Right lung (tissue), 5 donors: ENCODE measurements around the gene TH. TPM values are rescaled to one million over a fixed set of nuclear protein-coding genes. Genes with fewer than 3 reads are reported as not detected.

ENCODE experiments used
- DNase-seq, 2 donors: peaks; one replicate each; pipeline ENCODE4 v3.0.0-alpha.2; 2013
- polyA plus RNA-seq, 5 donors: library from polyadenylated mRNA; unstranded; fragments of 120-200 nt; gene quantifications; one replicate each; pipeline versions ENCODE4 v1.2.1 to v1.2.3, GENCODE V29; 2013; ENCODE audit warnings: inconsistent platforms in 1 of 5, low replicate concordance in 1 of 5; ENCODE audit not compliant: insufficient read length in 5 of 5, insufficient read depth in 1 of 5

TH gene
- polyA plus RNA-seq, 5 donors, result 0.21 to 1.6 (median 0.44) TPM

DNA sequence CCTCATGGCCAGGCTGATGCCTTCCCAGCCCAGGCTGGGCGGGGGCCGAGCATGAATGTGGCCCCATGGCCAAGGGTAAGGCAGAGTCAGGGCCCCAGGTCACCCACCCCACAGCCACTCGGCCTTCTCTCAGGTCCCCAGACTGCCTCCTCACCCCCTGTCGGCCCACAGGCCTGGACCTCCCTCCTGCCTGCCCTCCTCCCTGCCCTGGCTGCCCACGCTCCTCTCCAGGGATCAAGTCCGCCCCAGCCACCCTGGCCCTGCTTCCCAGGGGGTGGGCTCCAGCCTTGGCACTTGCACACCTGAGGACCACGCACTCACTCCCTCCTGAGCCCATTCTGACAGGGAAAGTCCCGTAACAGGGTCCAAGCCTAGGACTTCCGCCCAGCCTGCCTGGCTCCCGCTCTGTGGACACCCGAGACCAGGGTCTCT lies 37.8 kb upstream of the TH start:
- DNase-seq, result no peak

GRCh38 chr11:2208691-2209369 lies 37.2 kb upstream of the TH start:
- no peak for DNase-seq

DNA sequence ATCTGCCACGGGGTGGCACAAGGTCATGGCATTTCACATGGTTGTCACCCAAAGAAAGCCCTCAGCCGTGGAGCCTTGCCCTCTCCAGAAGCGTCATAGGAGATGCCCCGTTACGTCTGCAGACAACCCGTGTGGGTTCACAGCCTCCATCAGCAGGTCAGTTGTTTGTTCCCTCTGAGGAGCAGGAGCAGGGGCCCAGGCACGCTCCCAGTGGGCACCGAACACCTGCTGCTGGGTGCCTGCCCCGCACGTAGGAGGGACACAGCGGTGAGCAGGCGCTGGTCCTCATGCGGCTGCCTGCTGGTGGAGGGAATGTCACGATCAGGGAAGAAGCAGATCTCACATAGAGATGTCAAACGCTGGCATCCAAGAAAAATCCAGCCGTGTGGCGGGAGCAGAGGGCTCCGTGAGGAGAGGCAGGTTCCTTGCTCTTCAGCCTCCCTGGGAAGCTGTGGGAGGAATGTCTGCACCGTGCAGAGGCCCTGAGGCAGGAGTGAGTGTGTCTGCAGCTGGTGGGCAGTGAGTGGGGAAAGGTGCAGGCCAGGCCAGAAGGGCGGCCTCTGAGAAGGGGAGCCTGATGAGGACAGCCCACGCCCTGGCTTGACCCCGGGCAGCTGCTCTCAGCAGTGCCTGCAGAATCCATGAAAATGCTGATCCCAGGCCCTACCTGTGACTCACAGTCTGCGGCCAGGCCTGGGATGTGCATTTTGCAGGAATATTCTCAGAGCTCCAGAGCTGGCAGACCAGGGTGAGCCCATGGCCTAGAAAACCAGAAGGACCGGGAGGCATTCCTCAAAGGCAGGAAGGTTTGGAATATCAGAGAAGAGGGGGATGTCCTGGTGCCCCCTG lies 36.4 kb upstream of the TH start:
- no peak for DNase-seq

DNA sequence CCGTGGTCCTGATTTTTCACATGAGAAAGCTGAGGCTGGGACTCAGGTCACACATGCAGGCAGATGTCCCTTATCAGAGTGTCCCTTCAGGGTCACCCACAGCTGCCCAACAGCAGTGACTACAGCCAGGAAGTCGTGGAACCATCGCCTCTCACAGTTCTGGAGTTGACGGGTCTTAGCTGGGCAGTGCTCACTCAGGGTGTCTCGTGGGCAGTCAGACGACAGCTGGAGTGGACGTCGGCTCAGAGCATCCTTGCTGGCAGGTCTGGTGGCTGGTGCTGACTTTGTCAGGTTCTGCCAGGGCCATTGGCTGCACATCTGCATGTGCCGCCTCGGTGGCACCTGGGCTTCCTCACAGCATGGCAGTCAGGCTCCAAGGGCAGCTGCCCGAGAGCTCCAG lies 35.6 kb upstream of the TH start:
- DNase-seq, result no peak

- no peak for DNase-seq
Measured at GRCh38 chr11:2205981-2206690, 34.5 kb upstream of the TH start.

GRCh38 chr11:2205214-2205720 lies 33.7 kb upstream of the TH start:
- DNase-seq, result no peak

GRCh38 chr11:2204361-2205213 lies 33.0 kb upstream of the TH start:
- no peak for DNase-seq

- DNase-seq, result no peak
Measured at GRCh38 chr11:2203440-2204259, 32.0 kb upstream of the TH start.

DNA sequence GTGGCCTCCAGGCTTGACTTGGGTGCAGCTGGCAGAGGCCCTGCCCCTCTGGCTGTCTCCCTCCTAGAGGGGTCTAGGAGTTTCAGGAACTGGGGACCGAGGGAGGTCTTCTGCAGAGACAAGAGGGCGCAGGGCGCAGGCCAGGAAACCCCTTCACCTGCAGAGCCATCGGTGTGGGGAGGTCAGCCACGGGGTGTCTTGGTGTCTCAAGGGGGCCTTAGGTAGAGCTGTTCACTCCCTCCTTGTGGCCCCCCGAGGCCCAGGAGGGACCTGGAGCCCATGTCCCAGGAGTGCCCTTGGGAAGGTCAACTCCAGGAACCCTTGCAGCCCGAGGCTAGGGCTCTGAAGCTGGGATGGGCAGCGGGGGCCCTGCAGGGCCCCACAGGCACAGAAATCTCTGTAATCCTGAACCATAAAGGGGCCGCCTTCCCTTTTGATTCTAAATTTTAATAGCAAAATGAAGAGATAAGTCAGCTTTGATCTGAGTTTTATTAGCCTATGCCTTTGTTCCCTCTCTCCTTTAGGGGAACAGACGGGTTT lies 31.4 kb upstream of the TH start:
- no peak for DNase-seq

DNA sequence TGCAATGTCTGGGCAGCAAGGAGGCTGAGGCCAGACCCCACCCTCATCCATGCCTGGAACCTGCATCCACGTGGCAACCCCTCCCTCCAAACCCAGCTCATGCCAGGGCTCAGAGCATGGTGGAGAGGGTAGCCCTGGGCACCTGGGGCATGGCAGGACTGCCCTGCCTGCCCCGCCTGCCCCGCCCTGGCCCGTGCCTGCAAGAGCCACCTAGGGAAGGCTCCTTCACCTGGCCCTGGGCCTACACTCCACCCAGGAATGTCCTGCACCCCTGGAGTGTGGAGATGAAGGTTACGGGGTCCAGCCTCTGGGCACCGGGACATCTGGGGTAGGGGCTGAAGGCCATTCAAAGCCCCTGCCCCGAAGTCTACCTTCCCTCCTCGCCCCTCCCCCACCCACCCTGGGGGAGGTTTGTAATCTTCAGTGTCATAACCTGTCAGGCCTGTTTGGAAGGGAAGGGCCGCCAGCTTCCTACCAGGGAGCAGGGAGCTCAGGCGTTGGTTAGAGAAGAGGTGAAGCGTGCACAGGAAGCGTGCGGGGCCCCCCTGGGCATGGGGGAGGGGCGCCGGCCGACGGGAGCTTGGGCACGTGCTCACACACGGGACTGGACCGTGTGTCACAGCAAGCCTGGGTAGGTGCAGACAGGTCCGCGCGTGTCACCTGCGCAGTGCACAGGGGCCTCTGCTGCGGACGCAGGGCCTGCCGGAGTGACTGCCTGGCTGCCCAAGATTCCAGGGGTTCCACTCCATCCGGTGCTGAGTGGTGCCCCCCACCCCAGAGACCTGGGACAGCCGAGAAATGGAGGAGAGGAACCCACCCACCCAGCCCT lies 30.7 kb upstream of the TH start:
- peak; percentile 67 to 73 for DNase-seq

DNA sequence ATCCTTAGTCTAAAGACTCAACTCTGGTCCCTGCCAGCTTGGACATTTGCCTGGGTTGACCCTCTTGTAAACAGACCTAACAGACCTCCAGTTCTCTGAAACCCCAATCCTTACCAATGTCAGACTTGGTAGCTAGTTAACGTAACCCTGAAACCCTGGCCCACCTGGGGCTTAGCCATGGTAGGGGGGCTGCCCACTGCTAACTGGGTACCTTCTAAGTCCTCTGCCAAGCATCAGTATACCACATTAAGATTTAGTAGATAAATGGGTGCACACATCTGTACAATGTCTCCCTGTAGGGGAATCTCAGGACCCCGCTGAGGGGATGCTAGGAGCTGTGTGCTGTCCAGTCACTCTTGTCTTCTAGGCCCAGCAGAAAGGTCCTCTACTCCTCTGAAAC lies 29.9 kb upstream of the TH start:
- DNase-seq, result no peak

DNA sequence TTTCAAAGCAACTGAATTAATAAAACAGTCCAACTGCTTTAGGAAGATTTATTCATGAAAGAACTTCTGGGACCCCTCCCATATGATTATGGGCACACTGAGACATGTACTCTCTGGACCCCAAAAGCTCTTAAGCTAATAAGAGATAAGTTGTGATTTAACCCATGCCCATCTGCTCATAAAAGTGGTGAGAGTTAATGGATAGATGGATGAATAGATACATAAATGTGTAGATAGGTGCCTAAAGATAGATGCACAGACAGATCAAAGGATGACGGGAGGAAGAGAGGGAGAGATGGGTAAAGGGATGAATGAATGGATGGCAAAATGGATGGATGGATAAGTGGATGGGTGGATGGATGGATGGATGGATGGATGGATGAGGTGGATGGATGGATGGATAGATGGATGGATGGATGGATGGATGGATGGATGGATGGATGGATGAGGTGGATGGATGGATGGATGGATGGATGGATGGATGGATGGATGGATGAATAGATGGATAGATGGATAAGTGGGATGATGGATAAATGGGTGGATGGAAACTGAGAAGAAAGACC lies 29.4 kb upstream of the TH start:
- no peak for DNase-seq

DNA sequence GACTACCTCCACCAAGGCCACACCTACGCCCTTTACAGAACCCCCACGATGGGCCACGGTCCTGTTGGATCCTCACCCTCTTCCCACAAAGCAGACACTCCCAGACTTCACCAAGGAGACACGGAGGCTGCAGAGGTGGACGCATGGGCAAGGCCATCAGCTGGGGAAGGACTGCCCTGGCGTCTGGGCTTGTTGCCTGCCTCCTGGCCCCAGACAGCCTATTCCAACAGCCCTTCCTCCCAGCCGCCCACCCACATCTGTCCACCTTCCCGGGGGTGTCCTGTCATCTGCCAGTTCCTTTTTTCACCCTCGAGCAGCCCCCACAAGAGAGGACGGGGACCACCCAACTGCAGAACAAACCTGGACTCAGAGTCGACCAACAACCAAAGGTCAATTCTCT lies 28.9 kb upstream of the TH start:
- DNase-seq, result no peak

DNA sequence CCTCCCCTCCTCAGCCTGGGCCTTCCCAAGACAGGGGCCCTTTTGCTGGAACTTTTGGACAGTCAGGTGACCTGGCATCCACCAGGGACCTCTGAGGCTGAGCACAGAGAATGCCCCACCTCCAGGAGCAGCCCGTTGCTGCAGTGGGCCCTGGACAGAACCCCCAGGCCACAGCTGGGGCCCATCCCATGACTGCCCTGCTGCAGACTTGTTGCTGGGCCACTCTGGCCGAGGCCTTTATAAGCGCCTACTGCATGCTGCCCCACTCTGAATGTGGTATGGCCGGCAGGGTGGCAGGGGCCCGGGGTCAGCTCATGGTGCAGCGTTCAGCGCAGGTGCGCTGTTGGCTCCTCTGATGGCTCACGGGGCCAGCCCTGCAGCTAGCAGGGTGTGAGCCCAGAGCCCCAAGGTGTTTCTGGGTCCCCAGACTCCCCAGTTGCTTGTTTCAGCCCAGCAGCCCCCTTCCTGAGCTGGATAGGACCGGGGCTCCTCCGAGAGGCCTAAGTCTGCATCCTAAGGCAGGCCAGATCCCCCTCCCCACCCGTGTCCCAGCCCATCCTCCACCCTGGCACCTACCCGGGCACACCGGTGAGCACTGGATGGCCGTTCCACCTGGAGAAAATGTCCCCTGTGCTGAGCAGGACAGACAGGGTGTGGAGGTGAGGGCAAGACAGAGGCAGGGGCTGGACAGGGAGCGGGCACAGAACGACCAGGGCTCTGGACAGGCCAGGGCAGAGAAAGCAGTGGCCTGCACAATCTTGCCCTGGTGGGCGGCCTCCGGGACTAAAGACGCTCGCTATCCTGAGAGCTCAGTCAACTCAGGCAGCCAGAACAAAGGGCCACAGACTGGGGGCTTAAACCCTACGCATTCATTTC lies 28.1 kb upstream of the TH start:
- DNase-seq, result no peak

DNA sequence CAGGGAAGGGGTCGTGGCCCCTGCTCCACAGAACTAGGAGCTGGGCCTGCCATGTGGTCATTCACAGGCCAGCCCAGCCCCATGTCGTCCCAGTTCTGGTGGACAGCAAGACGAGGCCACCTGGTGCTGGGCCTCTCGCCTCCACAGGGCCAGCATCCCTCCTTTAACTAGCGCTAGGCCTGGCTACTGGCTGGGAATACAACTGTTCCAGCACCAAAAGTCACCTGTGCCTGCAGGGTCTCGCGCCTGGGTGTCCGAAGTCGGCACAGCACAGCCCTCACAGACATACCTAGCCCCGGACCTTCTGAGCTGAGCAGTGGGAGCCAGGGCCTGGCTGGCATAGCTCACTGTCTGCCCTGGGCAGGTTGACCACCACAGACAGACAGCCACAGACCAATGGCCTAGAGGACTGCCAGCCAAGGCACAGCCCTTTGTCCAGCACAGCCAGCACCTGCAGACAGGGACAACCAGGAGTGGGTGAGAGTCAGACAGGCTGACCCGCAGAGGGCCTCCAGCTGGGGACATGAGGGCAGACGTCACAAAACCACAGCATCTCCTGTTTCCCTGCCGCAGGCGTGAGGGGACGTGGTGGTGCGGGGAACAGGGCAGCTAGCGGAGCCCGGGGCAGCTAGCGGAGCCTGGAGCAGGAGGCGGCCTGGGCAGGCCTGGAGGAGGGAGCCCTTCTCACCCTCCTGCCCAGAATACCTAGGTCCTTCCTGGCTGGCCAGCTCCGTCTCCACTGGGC lies 27.2 kb upstream of the TH start:
- DNase-seq, result no peak

DNA sequence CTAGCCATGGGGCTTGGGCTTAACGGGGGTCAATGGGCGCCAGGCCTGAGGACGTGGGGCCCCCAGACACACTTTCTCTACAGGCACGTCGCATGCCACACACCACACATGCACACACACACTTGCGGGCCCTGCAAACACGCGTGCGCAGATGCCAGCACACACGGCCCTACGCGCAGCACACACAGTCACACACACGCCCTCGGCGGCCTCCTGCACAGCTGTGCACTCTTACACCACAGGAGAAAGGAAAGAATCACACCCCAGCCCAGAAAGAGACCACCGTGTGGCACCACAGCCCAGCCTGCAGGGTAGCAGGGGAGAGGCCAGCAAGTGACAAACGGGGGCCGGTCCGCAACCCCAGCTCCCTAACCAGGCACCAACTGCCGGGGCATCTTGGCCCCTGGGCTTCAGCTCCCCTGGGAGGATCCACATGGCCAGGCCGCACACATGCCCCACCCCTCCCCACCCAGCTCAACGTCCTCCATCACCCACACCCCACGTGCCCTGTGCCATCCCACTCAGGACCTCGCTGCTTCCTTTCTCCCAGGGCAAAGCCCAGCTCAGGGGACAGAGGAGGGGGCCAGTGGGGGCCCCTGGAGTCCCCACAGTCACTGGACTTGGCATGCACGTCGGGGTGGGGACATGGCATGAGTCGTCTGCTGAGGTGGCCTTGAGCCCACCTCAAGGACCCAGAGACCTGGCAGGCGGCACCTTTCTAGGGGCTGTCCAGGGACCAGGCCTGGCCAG lies 26.3 kb upstream of the TH start:
- DNase-seq, result no peak
